ENCODE data around the gene ABHD16A.

GRCh38 chr6:31749301-31750036 is 46.3 kb upstream of the ABHD16A start:
- TF ChIP-seq CTCF (IDR thresholded peaks at IDR 0.05; ENCODE audit: low read depth, low read length, poor library complexity, severe bottlenecking) (no peak), EZH2phosphoT487 (IDR thresholded peaks at IDR 0.05; ENCODE audit: borderline replicate concordance, low read length) (no peak)
